Testis (tissue), 2 donors: ENCODE data around the gene WDFY2.

Source experiments
- CTCF ChIP-seq, 3 experiments: fragments of 450-650 bp in 2 of 3; fragments of 200-600 bp in 1 of 3; sonication (generic) in 1 of 3; IDR thresholded peaks; one replicate each; pipeline ENCODE4 v1.5.1; 2016 to 2019; ENCODE audit warnings: antibody characterized with exemption in 3 of 3, mild to moderate bottlenecking in 2 of 3, moderate library complexity in 1 of 3
- POLR2A ChIP-seq: fragments of 450-650 bp; IDR thresholded peaks from one replicate; pipeline ENCODE4 v1.6.1; 2017; ENCODE audit warnings: antibody characterized with exemption, mild to moderate bottlenecking, moderate library complexity

GRCh38 chr13:51577690-51578089, 6.6 kb upstream of the WDFY2 start:
- no peak for TF ChIP-seq CTCF (IDR thresholded peaks at IDR 0.05)
- TF ChIP-seq POLR2A = no peak
